ENCODE data around the gene SAMD4A.

SAMD4A gene

GRCh38 chr14:54686219-54686870, 119.4 kb downstream of the SAMD4A start:
- DNase-seq, result no peak

GRCh38 chr14:54686871-54687749, 120.2 kb downstream of the SAMD4A start:
- DNase-seq, result no peak

GRCh38 chr14:54687750-54688119, 120.8 kb downstream of the SAMD4A start:
- DNase-seq, result no peak

GRCh38 chr14:54688229-54688628, 121.3 kb downstream of the SAMD4A start:
- no peak for DNase-seq

GRCh38 chr14:54689928-54690327, 123.0 kb downstream of the SAMD4A start:
- DNase-seq, result peak; percentile 6

- DNase-seq, result no peak
Observed at GRCh38 chr14:54690887-54691286, 124.0 kb downstream of the SAMD4A start.

- peak; percentile 40 for DNase-seq
Observed at GRCh38 chr14:54691525-54692283, 124.8 kb downstream of the SAMD4A start.

GRCh38 chr14:54692284-54692772, 125.4 kb downstream of the SAMD4A start:
- no peak for DNase-seq

- DNase-seq, result no peak
Observed at GRCh38 chr14:54693761-54694160, 126.8 kb downstream of the SAMD4A start.

- DNase-seq, result no peak
Observed at GRCh38 chr14:54695196-54695595, 128.3 kb downstream of the SAMD4A start.

GRCh38 chr14:54697001-54697400, 130.1 kb downstream of the SAMD4A start:
- no peak for DNase-seq

- no peak for DNase-seq
Observed at GRCh38 chr14:54697803-54698202, 130.9 kb downstream of the SAMD4A start.

GRCh38 chr14:54698501-54698900, 131.6 kb downstream of the SAMD4A start:
- no peak for DNase-seq

- DNase-seq, result no peak
Observed at GRCh38 chr14:54698966-54699530, 132.1 kb downstream of the SAMD4A start.

GRCh38 chr14:54699735-54700134, 132.8 kb downstream of the SAMD4A start:
- no peak for DNase-seq

- DNase-seq, result no peak
Observed at GRCh38 chr14:54700717-54701116, 133.8 kb downstream of the SAMD4A start.

GRCh38 chr14:54702014-54702491, 135.1 kb downstream of the SAMD4A start:
- DNase-seq, result no peak

- no peak for DNase-seq
Observed at GRCh38 chr14:54702492-54702891, 135.6 kb downstream of the SAMD4A start.

GRCh38 chr14:54703082-54703481, 136.2 kb downstream of the SAMD4A start:
- DNase-seq, result no peak

- DNase-seq, result no peak
Observed at GRCh38 chr14:54703724-54704123, 136.8 kb downstream of the SAMD4A start.

GRCh38 chr14:54704768-54705167, 137.8 kb downstream of the SAMD4A start:
- DNase-seq, result no peak

- no peak for DNase-seq
Observed at GRCh38 chr14:54706769-54707168, 139.8 kb downstream of the SAMD4A start.

GRCh38 chr14:54708161-54708560, 141.2 kb downstream of the SAMD4A start:
- DNase-seq, result no peak
